Skin epidermis (tissue), 12 donors: Measurements from ENCODE around the gene PLAAT1.

Experiments
- H3K27ac ChIP-seq, 21 experiments: fragments of 200-600 bp; sonication (generic) in 11 of 21; one replicate each; pipeline ENCODE4 v1.5.0; 2020; ENCODE audit warnings: mild to moderate bottlenecking in 3 of 21, inconsistent platforms in 2 of 21, moderate library complexity in 2 of 21
- H3K4me3 ChIP-seq, 7 experiments: fragments of 200-600 bp; sonication (generic) in 2 of 7; one replicate each; pipeline ENCODE4 v1.5.0; 2020; ENCODE audit warnings: inconsistent platforms in 2 of 7, mild to moderate bottlenecking in 2 of 7, moderate library complexity in 1 of 7

The PLAAT1 gene

GRCh38 chr3:193240850-193241706, at the start of gene PLAAT1:
PLAAT1 (plus strand) TSS chr3:193241222; CDS start chr3:193255651, 14,429 bp downstream.
- peak within 1 kb of the TSS in 2 of 21 experiments; percentile 6 to 22 for H3K27ac ChIP-seq
- H3K4me3 ChIP-seq = peak within 1 kb of the TSS; percentile 19 to 47 (median 40)

GRCh38 chr3:193194371-193194770, 46.7 kb upstream of the PLAAT1 start:
- no peak overlapping the region for H3K4me3 ChIP-seq

GRCh38 chr3:193196746-193197145, 44.3 kb upstream of the PLAAT1 start:
- H3K4me3 ChIP-seq = no peak overlapping the region
- H3K27ac ChIP-seq = no peak overlapping the region

More at GRCh38 chr3:193194371-193194770, 46.7 kb upstream of the PLAAT1 start:
- H3K27ac ChIP-seq = no peak overlapping the region

GRCh38 chr3:193207290-193208273, 33.4 kb upstream of the PLAAT1 start:
- Histone ChIP-seq H3K27ac (no peak overlapping the region), H3K4me3 (no peak overlapping the region)

GRCh38 chr3:193210618-193211017, 30.4 kb upstream of the PLAAT1 start:
- no peak overlapping the region for H3K4me3 ChIP-seq
- H3K27ac ChIP-seq = no peak overlapping the region

GRCh38 chr3:193211173-193211572, 29.8 kb upstream of the PLAAT1 start:
- no peak overlapping the region for H3K4me3 ChIP-seq
- no peak overlapping the region for H3K27ac ChIP-seq

DNA sequence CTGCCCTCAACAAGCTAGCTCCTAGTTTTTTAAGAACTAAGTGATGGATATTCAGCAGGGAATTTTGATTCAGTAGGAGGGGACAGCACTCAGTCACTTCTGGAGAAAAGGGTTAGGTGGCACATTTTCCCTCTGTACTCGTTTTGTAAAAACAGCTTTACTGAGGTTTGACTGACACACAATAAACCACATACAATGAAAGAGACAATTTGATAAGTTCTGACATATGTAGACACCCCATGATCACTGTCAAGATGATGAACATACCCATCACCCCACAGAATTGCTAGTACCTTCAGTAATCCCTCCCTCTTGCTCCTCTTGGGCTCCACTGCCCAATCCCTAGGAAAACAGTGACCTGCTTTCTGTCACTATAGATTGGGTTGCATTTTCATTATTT, 29.0 kb upstream of the PLAAT1 start:
- Histone ChIP-seq H3K27ac (no peak overlapping the region), H3K4me3 (no peak overlapping the region)

DNA sequence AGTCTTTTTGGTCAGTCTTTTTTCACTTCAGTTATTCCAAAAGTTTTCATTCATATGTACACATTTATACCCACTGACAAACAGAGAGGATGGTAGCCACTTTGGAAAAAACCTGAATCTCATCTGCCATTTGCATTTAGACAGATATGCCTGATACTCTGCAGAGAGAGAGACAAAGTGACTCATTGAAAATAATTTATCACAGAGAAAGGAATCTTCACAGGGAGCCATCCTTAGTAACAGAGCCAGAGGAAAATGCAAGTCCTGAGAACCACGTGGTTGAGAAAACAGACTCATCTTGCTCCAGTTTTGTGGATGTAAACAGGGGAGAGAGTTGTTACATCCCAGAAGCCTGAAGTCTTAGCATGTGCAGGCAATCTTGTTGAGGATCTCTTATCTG, 28.2 kb upstream of the PLAAT1 start:
- H3K4me3 ChIP-seq = no peak overlapping the region

DNA sequence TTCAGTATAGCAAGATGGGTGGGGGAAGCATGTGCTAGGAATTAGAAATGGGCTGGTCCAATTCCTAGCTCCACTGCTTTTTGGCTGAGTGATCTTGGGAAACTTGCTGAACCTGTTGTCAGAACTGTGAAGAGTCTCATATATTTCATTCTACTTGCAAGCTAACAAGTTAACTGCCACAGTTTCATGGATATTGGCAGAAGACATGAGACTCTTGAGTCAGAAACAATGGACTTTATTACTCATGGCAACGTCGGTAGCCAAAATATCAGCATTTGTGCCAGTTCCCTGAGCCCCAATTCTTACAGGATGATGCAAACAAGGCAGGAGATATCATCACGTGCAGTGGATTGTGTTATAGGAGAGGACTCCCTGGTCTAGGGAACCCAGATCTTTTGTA, 26.6 kb upstream of the PLAAT1 start:
- Histone ChIP-seq H3K4me3 (no peak overlapping the region), H3K27ac (no peak overlapping the region)

More for the DNA sequence above, 28.2 kb upstream of the PLAAT1 start:
- H3K27ac ChIP-seq = no peak overlapping the region

GRCh38 chr3:193225302-193226125, 15.5 kb upstream of the PLAAT1 start:
- Histone ChIP-seq H3K27ac (no peak overlapping the region), H3K4me3 (no peak overlapping the region)

- no peak overlapping the region for H3K4me3 ChIP-seq
Observed at GRCh38 chr3:193228206-193228605, 12.8 kb upstream of the PLAAT1 start.

DNA sequence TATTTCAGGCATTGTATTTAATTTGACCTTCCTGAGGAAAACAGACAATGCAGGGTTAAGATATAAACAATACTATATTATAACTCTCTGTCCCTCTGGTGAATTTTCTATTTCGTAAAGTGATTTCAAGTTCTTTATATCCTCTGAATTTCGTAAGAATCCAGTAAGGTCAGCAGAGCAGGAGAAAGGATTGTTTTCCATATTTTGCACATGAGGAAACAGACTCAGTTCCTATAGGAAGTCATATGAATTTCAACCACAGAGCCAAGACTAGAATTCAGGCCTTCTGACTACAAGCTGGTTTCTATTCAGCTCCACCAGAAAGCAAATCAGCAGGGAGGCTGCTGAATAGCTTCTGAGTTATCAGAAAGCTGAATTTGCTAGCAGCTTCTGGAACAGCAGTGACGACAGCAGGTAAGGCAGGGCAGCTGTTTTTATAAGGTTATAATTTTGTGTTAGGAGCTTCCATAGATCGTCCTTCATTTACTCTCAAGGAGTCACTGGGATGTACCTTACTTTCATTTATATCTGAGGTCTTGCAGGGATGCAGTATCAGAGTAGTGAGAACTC, 11.1 kb upstream of the PLAAT1 start:
- no peak overlapping the region for H3K27ac ChIP-seq
- H3K4me3 ChIP-seq = no peak overlapping the region

More at GRCh38 chr3:193228206-193228605, 12.8 kb upstream of the PLAAT1 start:
- no peak overlapping the region for H3K27ac ChIP-seq

DNA sequence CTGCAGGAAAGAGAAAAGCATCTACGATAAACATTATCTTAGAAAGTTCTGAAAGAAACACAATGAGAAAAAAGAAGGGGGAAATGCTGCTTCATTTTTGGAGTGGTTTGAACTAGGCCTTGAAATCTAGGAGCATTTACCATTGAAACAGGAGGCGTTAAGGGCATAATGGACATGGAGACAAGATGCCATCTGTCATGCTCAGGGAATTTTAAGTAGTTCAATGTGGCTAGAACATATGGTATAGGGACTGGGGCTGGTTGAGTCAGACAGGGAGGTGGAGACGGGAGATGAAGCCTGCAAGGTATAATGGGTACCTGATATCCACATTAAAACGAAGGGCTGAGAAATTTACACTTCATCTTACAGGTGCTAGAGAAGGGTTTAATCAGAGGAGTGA, 10.4 kb upstream of the PLAAT1 start:
- Histone ChIP-seq H3K4me3 (no peak overlapping the region), H3K27ac (no peak overlapping the region)

DNA sequence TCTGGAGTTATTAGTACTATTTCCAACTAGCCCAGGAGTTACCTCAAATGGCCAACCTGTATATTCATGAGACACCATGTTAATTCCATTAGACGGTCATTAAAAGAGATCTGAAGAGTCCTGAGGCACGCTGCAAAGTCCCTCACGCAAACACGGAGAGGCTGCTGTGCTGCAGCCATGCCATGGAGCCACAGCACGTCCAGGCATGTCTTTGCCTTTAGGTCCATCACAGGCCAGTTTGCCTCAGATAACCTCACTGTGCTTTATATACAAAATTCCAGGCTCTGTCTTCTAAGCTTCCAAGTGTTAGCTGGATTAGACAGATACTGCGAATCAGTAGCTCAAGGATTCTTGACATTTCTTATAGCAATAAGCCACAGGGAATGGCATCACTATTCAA, 9.8 kb upstream of the PLAAT1 start:
- Histone ChIP-seq H3K27ac (no peak overlapping the region), H3K4me3 (no peak overlapping the region)

DNA sequence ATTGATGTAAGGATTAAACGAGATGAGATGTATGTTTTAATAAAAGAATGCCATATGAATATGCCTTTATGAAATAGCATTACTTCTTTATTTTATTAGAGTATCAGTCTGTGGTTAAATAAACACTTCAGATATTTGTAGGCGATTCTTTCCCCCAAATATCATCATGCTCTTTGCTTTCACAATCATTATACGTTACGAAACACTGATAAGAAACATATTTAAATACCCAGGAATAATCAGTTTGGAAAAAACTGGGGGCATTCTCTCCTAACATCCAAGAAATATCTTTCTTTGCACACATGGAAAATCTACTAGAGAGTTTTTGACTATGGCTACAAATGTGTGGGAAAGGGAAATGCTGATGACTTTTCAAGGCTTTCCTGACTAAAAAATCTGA, 4.4 kb upstream of the PLAAT1 start:
- no peak overlapping the region for H3K27ac ChIP-seq

GRCh38 chr3:193237030-193237429, 4.0 kb upstream of the PLAAT1 start:
- Histone ChIP-seq H3K4me3 (no peak overlapping the region), H3K27ac (no peak overlapping the region)

More for the DNA sequence above, 4.4 kb upstream of the PLAAT1 start:
- H3K4me3 ChIP-seq = no peak overlapping the region

DNA sequence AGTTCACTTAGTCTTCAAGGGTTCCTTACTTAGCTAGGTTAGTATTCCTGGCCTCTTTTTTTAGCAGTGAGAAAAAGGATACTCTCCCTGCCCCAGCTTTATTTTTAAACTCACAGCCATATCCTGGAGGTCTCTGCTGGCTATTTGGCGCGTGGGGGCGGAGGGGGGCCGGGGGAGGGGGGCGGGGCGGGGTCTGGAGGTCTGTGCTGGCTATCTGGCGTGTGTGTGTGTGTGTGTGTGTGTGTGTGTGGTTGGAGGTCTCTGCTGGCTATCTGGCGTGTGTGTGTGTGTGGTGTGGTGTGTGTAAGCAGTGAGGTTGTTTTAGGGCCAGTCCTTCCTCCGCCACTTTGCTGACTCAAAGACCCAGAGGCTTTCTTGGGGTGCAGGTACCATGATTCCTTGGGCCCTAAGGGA, 579 bp upstream of the PLAAT1 start:
- H3K4me3 ChIP-seq = peak overlapping the region; percentile 19 to 47 (median 40)
- H3K27ac ChIP-seq = no peak overlapping the region

GRCh38 chr3:193241716-193242115, 694 bp downstream of the PLAAT1 start:
- Histone ChIP-seq H3K27ac (peak overlapping the region in 1 of 21 experiments; percentile 22), H3K4me3 (peak overlapping the region in 5 of 7 experiments; percentile 19 to 47 (median 43))

GRCh38 chr3:193243571-193243970, 2.5 kb downstream of the PLAAT1 start:
- no peak overlapping the region for H3K4me3 ChIP-seq

More at GRCh38 chr3:193243571-193243970, 2.5 kb downstream of the PLAAT1 start:
- no peak overlapping the region for H3K27ac ChIP-seq
